HFF-Myc (cell line): Measurements from ENCODE around the gene IFITM1.
A peak's percentile ranks its signal among the peaks of the same experiment; 100 is the strongest.
"Not testable (repeated sequence)": the region's sequence is repeated elsewhere in the genome, so short reads cannot be mapped to it uniquely, and the experiment has no call there.

Source experiments
- DNase-seq: peaks from one replicate; pipeline ENCODE4 v3.0.0-alpha.2; 2011; ENCODE audit warnings: low read depth; ENCODE audit errors: extremely low read depth
- H3K4me3 ChIP-seq: replicated peaks from 2 replicates; pipeline ENCODE4 v1.5.1; 2011; ENCODE audit warnings: low read depth, mild to moderate bottlenecking, control low read depth, low read length
- TF ChIP-seq, protein P1 (sequence below): IDR thresholded peaks from 2 replicates; pipeline ENCODE4 v1.5.1; 2012; ENCODE audit warnings: mild to moderate bottlenecking, low read depth, low read length, control low read depth; ENCODE audit errors: missing control alignments

Gene IFITM1

GRCh38 chr11:284105-285020 lies 29.5 kb upstream of the IFITM1 start:
- TF ChIP-seq, protein P1, sequence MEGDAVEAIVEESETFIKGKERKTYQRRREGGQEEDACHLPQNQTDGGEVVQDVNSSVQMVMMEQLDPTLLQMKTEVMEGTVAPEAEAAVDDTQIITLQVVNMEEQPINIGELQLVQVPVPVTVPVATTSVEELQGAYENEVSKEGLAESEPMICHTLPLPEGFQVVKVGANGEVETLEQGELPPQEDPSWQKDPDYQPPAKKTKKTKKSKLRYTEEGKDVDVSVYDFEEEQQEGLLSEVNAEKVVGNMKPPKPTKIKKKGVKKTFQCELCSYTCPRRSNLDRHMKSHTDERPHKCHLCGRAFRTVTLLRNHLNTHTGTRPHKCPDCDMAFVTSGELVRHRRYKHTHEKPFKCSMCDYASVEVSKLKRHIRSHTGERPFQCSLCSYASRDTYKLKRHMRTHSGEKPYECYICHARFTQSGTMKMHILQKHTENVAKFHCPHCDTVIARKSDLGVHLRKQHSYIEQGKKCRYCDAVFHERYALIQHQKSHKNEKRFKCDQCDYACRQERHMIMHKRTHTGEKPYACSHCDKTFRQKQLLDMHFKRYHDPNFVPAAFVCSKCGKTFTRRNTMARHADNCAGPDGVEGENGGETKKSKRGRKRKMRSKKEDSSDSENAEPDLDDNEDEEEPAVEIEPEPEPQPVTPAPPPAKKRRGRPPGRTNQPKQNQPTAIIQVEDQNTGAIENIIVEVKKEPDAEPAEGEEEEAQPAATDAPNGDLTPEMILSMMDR = no peak
- no peak for DNase-seq
- no peak overlapping the region for H3K4me3 ChIP-seq

GRCh38 chr11:285021-285893 lies 28.6 kb upstream of the IFITM1 start:
- no peak for DNase-seq

DNA sequence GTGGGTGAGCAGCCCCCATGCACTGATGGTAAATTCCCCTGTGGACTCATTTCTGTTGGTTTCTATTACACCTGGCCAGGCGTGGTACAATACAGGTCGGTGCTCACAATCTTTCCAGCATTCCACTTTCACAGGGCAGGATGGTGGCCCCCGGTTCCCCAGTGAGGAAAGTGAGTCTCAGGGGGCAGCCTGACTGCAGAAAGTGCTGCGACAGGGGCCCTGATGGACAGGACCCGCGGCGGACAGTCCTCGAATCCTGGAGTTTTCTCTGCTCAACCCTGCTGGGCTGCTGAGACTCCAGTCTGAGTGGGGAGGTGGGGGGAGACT lies 28.0 kb upstream of the IFITM1 start:
- H3K4me3 ChIP-seq = no peak overlapping the region

More at GRCh38 chr11:285021-285893, 28.6 kb upstream of the IFITM1 start:
- TF ChIP-seq, protein P1 = no peak
- no peak overlapping the region for H3K4me3 ChIP-seq

GRCh38 chr11:286977-287820 lies 26.6 kb upstream of the IFITM1 start:
- not testable (repeated sequence) for DNase-seq, H3K4me3 ChIP-seq

More for the DNA sequence above, 28.0 kb upstream of the IFITM1 start:
- TF ChIP-seq, protein P1 = no peak
- DNase-seq = no peak

- DNase-seq = no peak
- H3K4me3 ChIP-seq = peak overlapping the region; percentile 48
- TF ChIP-seq, protein P1 = no peak
These were observed 25.9 kb upstream of the IFITM1 start for GRCh38 chr11:287821-288477.

DNA sequence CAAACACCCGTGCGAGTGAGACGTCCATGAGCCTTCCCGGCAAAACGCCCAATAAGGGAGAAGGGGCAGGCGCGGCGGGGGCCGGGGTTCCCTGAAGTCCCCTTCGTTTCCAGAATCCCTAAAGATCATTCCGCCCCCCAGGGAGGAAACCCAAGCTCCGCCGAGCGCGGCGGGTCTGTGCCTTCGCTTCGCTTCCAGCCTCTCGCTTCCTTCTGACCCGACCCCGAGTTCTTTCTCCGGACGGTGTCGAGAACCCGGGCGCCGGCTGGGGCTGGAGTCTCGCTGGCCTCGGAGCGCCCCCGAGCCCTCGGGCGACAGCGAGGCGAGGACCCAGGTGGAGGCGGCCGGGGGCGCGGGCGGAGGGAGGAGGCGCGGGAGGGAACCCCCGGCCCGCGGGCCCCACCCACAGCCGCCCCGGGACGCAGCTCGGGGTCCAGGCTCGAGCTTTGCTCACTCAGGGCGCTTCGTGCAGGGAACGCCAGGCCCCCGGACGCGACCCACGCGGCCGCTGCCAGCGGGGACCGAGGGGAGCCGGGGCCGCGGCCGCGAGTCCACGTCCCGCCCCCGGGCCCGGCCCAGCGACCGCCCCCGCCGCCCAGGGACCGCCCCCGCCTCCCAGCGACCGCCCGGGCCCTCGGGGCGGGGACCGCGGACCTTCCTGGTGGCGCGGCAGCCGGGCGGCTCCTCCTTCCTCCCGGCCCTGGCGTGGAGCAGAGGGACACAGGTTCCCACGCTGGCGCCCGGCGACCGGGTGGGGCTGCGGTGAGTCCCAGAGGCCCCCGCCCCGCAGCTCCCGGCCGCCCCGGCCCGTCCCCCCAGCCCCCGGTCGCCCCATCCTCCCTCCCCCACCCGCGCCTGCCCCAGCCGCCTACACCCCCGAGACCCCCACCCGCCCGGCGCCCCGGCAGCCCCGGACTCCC lies 25.1 kb upstream of the IFITM1 start, which contains the start of gene PGGHG:
TSS of gene PGGHG (plus strand) at position 649 of the 920 bp plus-strand sequence. CDS start 691 bp downstream, outside the sequence.
- TF ChIP-seq, protein P1 = no peak
- no peak for DNase-seq
- peak within 1 kb of the TSS; percentile 48 for H3K4me3 ChIP-seq
